Measurements from ENCODE around the gene CBX7. TPM values are rescaled to one million over a fixed set of nuclear protein-coding genes. Genes with fewer than 3 reads are reported as not detected.

CBX7 gene
- total RNA-seq, 1 experiment from 2014 or later = 3.7 TPM

GRCh38 chr22:39184586-39185577, 32.4 kb upstream of the CBX7 start:
- H2BK120ac ChIP-seq (ENCODE audit: low read depth, low read length, poor library complexity, severe bottlenecking) = no peak overlapping the region
- H2AK5ac ChIP-seq (ENCODE audit: insufficient read length, low read length) = no peak overlapping the region
- H3K79me2 ChIP-seq (ENCODE audit: insufficient read depth, low read length) = no peaks in the 10 kb centered on the region
- peak overlapping the region; percentile 72 for H3K18ac ChIP-seq (ENCODE audit: insufficient read length, low read depth, low read length)
- H3K4ac ChIP-seq (ENCODE audit: low read depth, low read length) = no peak overlapping the region
- no CpG with 5 or more reads among the region's 23 CpGs for WGBS (ENCODE audit: extremely low coverage, insufficient read length, low lambda C conversion rate)
- H2BK5ac ChIP-seq (ENCODE audit: insufficient read length, low read length) = no peak overlapping the region
- Mint-ChIP-seq H3K27ac (peak overlapping the region in 1 of 3 experiments; percentile 52; a peak in 1 of 7 replicates), H3K36me3 (ENCODE audit: insufficient read depth in 1 of 3, low read depth in 3 of 3) (peaks cover 5 to 10% (median 6%) of the 10 kb centered on the region in 3 experiments; a peak in 4 of 7 replicates), H3K4me1 (peaks cover 4 to 30% of the 10 kb centered on the region in 2 experiments), H3K4me3 (no peak overlapping the region), H3K27me3 (ENCODE audit: low read depth) (peaks cover 2% of the 10 kb centered on the region), H3K9me3 (peaks cover 9 to 14% of the 10 kb centered on the region in 2 experiments; a peak in 4 of 5 replicates)
- peak overlapping the region; percentile 26; the same call in 1 of the 2 replicates for H2BK15ac ChIP-seq (ENCODE audit: low read depth, low read length)
- H3K23me2 ChIP-seq (ENCODE audit: insufficient read length, low read depth, low read length, poor library complexity, severe bottlenecking) = no peaks in the 10 kb centered on the region
- no peak overlapping the region for H3T11ph ChIP-seq (ENCODE audit: low read length)
- H3K9ac ChIP-seq (ENCODE audit: extremely low read depth, insufficient read length, low read length) = no peak overlapping the region
- peak overlapping the region; percentile 31 for H4K91ac ChIP-seq (ENCODE audit: insufficient read length, low read depth, low read length)
- no peak for TF ChIP-seq CTCF (conservative IDR thresholded peaks at IDR 0.05)
- H3K79me1 ChIP-seq (ENCODE audit: insufficient read depth, low read depth, low read length, poor library complexity, severe bottlenecking) = no peaks in the 10 kb centered on the region
- H3K56ac ChIP-seq (ENCODE audit: insufficient read length, low read depth, low read length) = no peak overlapping the region
- H3K14ac ChIP-seq (ENCODE audit: insufficient read depth, low read length) = no peak overlapping the region; the same call in 1 of the 2 replicates
- H3K27ac ChIP-seq (ENCODE audit: insufficient read length, low read depth, low read length) = no peak overlapping the region
- H3K4me2 ChIP-seq (ENCODE audit: insufficient read depth, insufficient read length, low read length) = no peak overlapping the region
- H3K27me3 ChIP-seq (ENCODE audit: insufficient read depth, low read length) = no peaks in the 10 kb centered on the region
- H3K9me3 ChIP-seq (ENCODE audit: control insufficient read depth, low read depth, low read length) = peaks cover 5% of the 10 kb centered on the region
- no peak overlapping the region for H2BK12ac ChIP-seq (ENCODE audit: insufficient read length, low read depth, low read length)
- no peak overlapping the region for H4K5ac ChIP-seq (ENCODE audit: insufficient read length, low read depth, low read length)
- no peak overlapping the region for H4K8ac ChIP-seq (replicated peaks; ENCODE audit: insufficient read length, low read depth, low read length)
- H3K23ac ChIP-seq (ENCODE audit: insufficient read length, low read depth, low read length) = no peak overlapping the region
- H4K20me1 ChIP-seq (ENCODE audit: control insufficient read depth, insufficient read depth, insufficient read length) = no peaks in the 10 kb centered on the region
- no peak for DNase-seq
- no peak overlapping the region for H2BK20ac ChIP-seq (ENCODE audit: low read depth, low read length, poor library complexity, severe bottlenecking)
- H3K4me1 ChIP-seq (ENCODE audit: insufficient read depth, low read length) = no peaks in the 10 kb centered on the region
- H2AFZ ChIP-seq (ENCODE audit: low read length) = no peak overlapping the region

Data from H9 (cell line).